ENCODE results near the gene CPD. TPM values are rescaled to one million over a fixed set of nuclear protein-coding genes. Genes with fewer than 3 reads are reported as not detected.

CPD gene
- total and polyA plus RNA-seq, 2 of the 13 experiments (the other 11 are each of a cell fraction or from before 2014, with no cell fraction given), result 46.1 to 72.3 TPM

- Histone ChIP-seq H4K20me1 (ENCODE audit: insufficient read depth, low read length) (peaks cover 29% of the 10 kb centered on the region), H3K36me3 (replicated peaks in 1 of 2; ENCODE audit: control insufficient read depth in 1 of 2, insufficient read depth in 2 of 2, low read length in 2 of 2) (no peaks in the 10 kb centered on the region; a peak in 1 of 5 replicates), H3K27ac (ENCODE audit: extremely low read length, insufficient read depth, low read length) (peak overlapping the region; percentile 68), H3K9ac (ENCODE audit: insufficient read depth, low read depth, low read length) (peak overlapping the region; percentile 86), H3K4me1 (ENCODE audit: insufficient read depth, low read length) (peaks cover 70% of the 10 kb centered on the region), H3K4me3 (replicated peaks in 1 of 3; ENCODE audit: insufficient read depth in 1 of 3, low read depth in 2 of 3, low read length in 3 of 3) (peak overlapping the region; percentile 92 to 94 (median 92)), H3K9me3 (ENCODE audit: low read length) (no peaks in the 10 kb centered on the region), H2AFZ (ENCODE audit: low read length) (no peak overlapping the region), H3K4me2 (ENCODE audit: low read depth, low read length) (peak overlapping the region; percentile 95), H3K27me3 (ENCODE audit: control insufficient read depth in 1 of 2, insufficient read depth in 2 of 2, low read length in 2 of 2) (no peaks in the 10 kb centered on the region; a peak in 1 of 5 replicates), H3K79me2 (ENCODE audit: insufficient read depth, low read length) (peaks cover 56% of the 10 kb centered on the region)
- DNase-seq (ENCODE audit: low spot score), result no peak
- ChIA-PET CTCF (ENCODE audit: low intra/inter-chr PET ratio, low total read pairs) (interaction anchor here (1.0 kb wide), 1 partner anchor 40 kb away, joined by 3 read pairs; no protein-coding TSS in a partner anchor), POLR2A (interaction anchor here (8.1 kb wide), 1 partner anchor 36 kb away, joined by 114 read pairs; no protein-coding TSS in a partner anchor)
- peak; percentile 21 for ATAC-seq
- in situ Hi-C loops (cut with HindIII; ENCODE audit: extremely low pct_ligation_motif_present, low pct_unique_long_range_greater_than_20kb), result loop anchor here (5.0 kb wide), 1 partner anchor 37 kb away; no protein-coding TSS in a partner anchor
- intact Hi-C loops (cut with micrococcal nuclease; ENCODE audit: unreplicated experiment), result no loop called here
- FAIRE-seq, result no peak
- 4% methylated on average over 6 of the region's 68 CpGs for WGBS (ENCODE audit: low lambda C conversion rate)
- no TSS peak for BruUV-seq (replicated peaks)
- TF ChIP-seq ZNF737 (CRISPR knock-in tag; IDR thresholded peaks at IDR 0.05; ENCODE audit: borderline replicate concordance), result no peak
- peak; percentile 26; the same call in 1 of the 2 replicates for TF ChIP-seq KDM2A (CRISPR knock-in tag; IDR thresholded peaks at IDR 0.05; ENCODE audit: borderline replicate concordance, low read depth)
- TF ChIP-seq KIAA2018 (CRISPR knock-in tag; IDR thresholded peaks at IDR 0.05; ENCODE audit: borderline replicate concordance), result no peak
- TF ChIP-seq ZNF547 (CRISPR knock-in tag; IDR thresholded peaks at IDR 0.05), result no peak
- TF ChIP-seq ZNF143 (CRISPR knock-in tag; IDR thresholded peaks at IDR 0.05), result no peak
- 0 out of 2 replicates have a peak, but pooled peaks have one; percentile 8 for TF ChIP-seq POGZ (CRISPR knock-in tag; IDR thresholded peaks at IDR 0.05)
- no peak for TF ChIP-seq ZNF687 (CRISPR knock-in tag; IDR thresholded peaks at IDR 0.05)
- TF ChIP-seq HOXA9 (CRISPR knock-in tag; IDR thresholded peaks at IDR 0.05; ENCODE audit: borderline replicate concordance), result peak; percentile 56; the same call in 1 of the 2 replicates
- no peak for TF ChIP-seq ZNF614 (CRISPR knock-in tag; IDR thresholded peaks at IDR 0.05; ENCODE audit: borderline replicate concordance)
Observed at GRCh38 chr17:30379303-30379902, 676 bp downstream of the CPD start.
